Measurements from ENCODE around the gene PCBP3. TPM values are rescaled to one million over a fixed set of nuclear protein-coding genes. Genes with fewer than 3 reads are reported as not detected.
A peak's percentile ranks its signal among the peaks of the same experiment; 100 is the strongest.
"Not testable (repeated sequence)": the region's sequence is repeated elsewhere in the genome, so short reads cannot be mapped to it uniquely, and the experiment has no call there.

The PCBP3 gene
- total RNA-seq, 2 experiments from 2014 or later, result 3.4 to 3.9 TPM

GRCh38 chr21:45607021-45607908, 36.3 kb upstream of the PCBP3 start:
- Mint-ChIP-seq H3K36me3 (ENCODE audit: low read depth) (peaks cover 7% of the 10 kb centered on the region), H3K4me3 (no peak overlapping the region), H3K27ac (peak overlapping the region; percentile 67), H3K27me3 (peaks cover 24% of the 10 kb centered on the region), H3K9me3 (peaks cover 18% of the 10 kb centered on the region), H3K4me1 (peaks cover 4% of the 10 kb centered on the region)
- DNase-seq, result peak; percentile 45
- ChIA-PET POLR2A (no interaction called here), CTCF (no interaction called here)

- CTCF ChIA-PET, result no interaction called here
- H3K4me3 Mint-ChIP-seq, result no peak overlapping the region
Observed at GRCh38 chr21:45607909-45608295, 35.6 kb upstream of the PCBP3 start.

GRCh38 chr21:45608747-45609470, 34.6 kb upstream of the PCBP3 start:
- H3K27ac Mint-ChIP-seq; H3K9me3 Mint-ChIP-seq; H3K4me3 Mint-ChIP-seq; POLR2A ChIA-PET; H3K36me3 Mint-ChIP-seq (ENCODE audit: low read depth); CTCF ChIA-PET; H3K4me1 Mint-ChIP-seq; DNase-seq: not testable (repeated sequence)
- H3K27me3 Mint-ChIP-seq, result peaks cover 20% of the 10 kb centered on the region

More at GRCh38 chr21:45607909-45608295, 35.6 kb upstream of the PCBP3 start:
- peaks cover 7% of the 10 kb centered on the region for H3K36me3 Mint-ChIP-seq (ENCODE audit: low read depth)
- no peak overlapping the region for H3K27ac Mint-ChIP-seq
- H3K27me3 Mint-ChIP-seq, result peaks cover 24% of the 10 kb centered on the region
- DNase-seq, result no peak
- H3K4me1 Mint-ChIP-seq, result peaks cover 4% of the 10 kb centered on the region
- POLR2A ChIA-PET, result no interaction called here
- peaks cover 16% of the 10 kb centered on the region for H3K9me3 Mint-ChIP-seq

- DNase-seq; H3K4me1 Mint-ChIP-seq; H3K9me3 Mint-ChIP-seq; H3K36me3 Mint-ChIP-seq (ENCODE audit: low read depth); H3K27ac Mint-ChIP-seq; CTCF ChIA-PET; H3K4me3 Mint-ChIP-seq; POLR2A ChIA-PET: not testable (repeated sequence)
- H3K27me3 Mint-ChIP-seq, result peaks cover 16% of the 10 kb centered on the region
Observed at GRCh38 chr21:45609616-45610015, 33.9 kb upstream of the PCBP3 start.

- DNase-seq, result no peak
- CTCF ChIA-PET, result no interaction called here
- no peaks in the 10 kb centered on the region for H3K36me3 Mint-ChIP-seq (ENCODE audit: low read depth)
- no peaks in the 10 kb centered on the region for H3K9me3 Mint-ChIP-seq
- H3K4me3 Mint-ChIP-seq, result no peak overlapping the region
- H3K4me1 Mint-ChIP-seq, result peaks cover 22% of the 10 kb centered on the region
- POLR2A ChIA-PET, result no interaction called here
- no peak overlapping the region for H3K27ac Mint-ChIP-seq
- H3K27me3 Mint-ChIP-seq, result peaks cover 23% of the 10 kb centered on the region
Observed at GRCh38 chr21:45611296-45611695, 32.2 kb upstream of the PCBP3 start.

- H3K4me1 Mint-ChIP-seq, result peaks cover 20% of the 10 kb centered on the region
- H3K27me3 Mint-ChIP-seq, result peaks cover 25% of the 10 kb centered on the region
- no peaks in the 10 kb centered on the region for H3K9me3 Mint-ChIP-seq
- no peak overlapping the region for H3K4me3 Mint-ChIP-seq
- H3K27ac Mint-ChIP-seq, result no peak overlapping the region
- ChIA-PET CTCF (no interaction called here), POLR2A (no interaction called here)
- H3K36me3 Mint-ChIP-seq (ENCODE audit: low read depth), result no peaks in the 10 kb centered on the region
- DNase-seq, result no peak
Observed at GRCh38 chr21:45611939-45612664, 31.4 kb upstream of the PCBP3 start.

- peaks cover 23% of the 10 kb centered on the region for H3K27me3 Mint-ChIP-seq
- POLR2A ChIA-PET; H3K9me3 Mint-ChIP-seq; DNase-seq; CTCF ChIA-PET; H3K36me3 Mint-ChIP-seq (ENCODE audit: low read depth); H3K27ac Mint-ChIP-seq; H3K4me3 Mint-ChIP-seq: not testable (repeated sequence)
- H3K4me1 Mint-ChIP-seq, result peaks cover 18% of the 10 kb centered on the region
Observed at GRCh38 chr21:45612665-45613019, 30.9 kb upstream of the PCBP3 start.

GRCh38 chr21:45613396-45613795, 30.1 kb upstream of the PCBP3 start:
- ChIA-PET CTCF (no interaction called here), POLR2A (no interaction called here)
- Mint-ChIP-seq H3K9me3 (peaks cover 2% of the 10 kb centered on the region), H3K36me3 (ENCODE audit: low read depth) (no peaks in the 10 kb centered on the region), H3K4me1 (peaks cover 18% of the 10 kb centered on the region), H3K4me3 (no peak overlapping the region), H3K27ac (no peak overlapping the region), H3K27me3 (peaks cover 23% of the 10 kb centered on the region)
- DNase-seq, result no peak

- DNase-seq, result no peak
- H3K4me1 Mint-ChIP-seq, result peaks cover 18% of the 10 kb centered on the region
- ChIA-PET POLR2A (no interaction called here), CTCF (no interaction called here)
- peaks cover 2% of the 10 kb centered on the region for H3K9me3 Mint-ChIP-seq
- H3K36me3 Mint-ChIP-seq (ENCODE audit: low read depth), result no peaks in the 10 kb centered on the region
- H3K27ac Mint-ChIP-seq, result no peak overlapping the region
- H3K4me3 Mint-ChIP-seq, result no peak overlapping the region
- peaks cover 19% of the 10 kb centered on the region for H3K27me3 Mint-ChIP-seq
Observed at GRCh38 chr21:45613881-45614280, 29.6 kb upstream of the PCBP3 start.

GRCh38 chr21:45615145-45615711, 28.3 kb upstream of the PCBP3 start:
- Mint-ChIP-seq H3K27ac (no peak overlapping the region), H3K9me3 (peaks cover 2% of the 10 kb centered on the region), H3K4me3 (peak overlapping the region; percentile 62), H3K27me3 (peaks cover 25% of the 10 kb centered on the region), H3K36me3 (ENCODE audit: low read depth) (no peaks in the 10 kb centered on the region), H3K4me1 (peaks cover 18% of the 10 kb centered on the region)
- ChIA-PET CTCF (no interaction called here), POLR2A (no interaction called here)
- peak; percentile 71 for DNase-seq

- H3K4me3 Mint-ChIP-seq, result no peak overlapping the region
- CTCF ChIA-PET, result no interaction called here
- POLR2A ChIA-PET, result no interaction called here
- no peaks in the 10 kb centered on the region for H3K36me3 Mint-ChIP-seq (ENCODE audit: low read depth)
- no peak for DNase-seq
- H3K4me1 Mint-ChIP-seq, result peaks cover 18% of the 10 kb centered on the region
- H3K27ac Mint-ChIP-seq, result no peak overlapping the region
- peaks cover 2% of the 10 kb centered on the region for H3K9me3 Mint-ChIP-seq
- peaks cover 24% of the 10 kb centered on the region for H3K27me3 Mint-ChIP-seq
Observed at GRCh38 chr21:45617021-45617921, 26.3 kb upstream of the PCBP3 start.

- H3K27ac Mint-ChIP-seq, result no peak overlapping the region
- no peaks in the 10 kb centered on the region for H3K36me3 Mint-ChIP-seq (ENCODE audit: low read depth)
- CTCF ChIA-PET, result no interaction called here
- H3K4me1 Mint-ChIP-seq, result peaks cover 18% of the 10 kb centered on the region
- peaks cover 24% of the 10 kb centered on the region for H3K27me3 Mint-ChIP-seq
- no peak overlapping the region for H3K4me3 Mint-ChIP-seq
- POLR2A ChIA-PET, result no interaction called here
- no peak for DNase-seq
- H3K9me3 Mint-ChIP-seq, result peaks cover 2% of the 10 kb centered on the region
Observed at GRCh38 chr21:45618287-45618686, 25.2 kb upstream of the PCBP3 start.
